Left ventricle myocardium inferior (tissue), 1 donor: Measurements from ENCODE around the gene KIF21A. TPM values are rescaled to one million over a fixed set of nuclear protein-coding genes. Genes with fewer than 3 reads are reported as not detected.
A peak's percentile ranks its signal among the peaks of the same experiment; 100 is the strongest.

Source experiments
- DNase-seq: peaks from one replicate; pipeline ENCODE4 v3.0.0-alpha.2; 2020
- H3K27ac ChIP-seq: fragments of 200-600 bp; replicated peaks from 2 replicates; pipeline ENCODE4 v1.8.0; 2021
- H3K27me3 ChIP-seq: fragments of 200-600 bp; 2 replicates; pipeline ENCODE4 v1.8.0; 2021; ENCODE audit warnings: low read depth
- H3K36me3 ChIP-seq: fragments of 200-600 bp; 2 replicates; pipeline ENCODE4 v1.8.0; 2021
- H3K4me1 ChIP-seq: fragments of 200-600 bp; 2 replicates; pipeline ENCODE4 v1.8.0; 2021
- H3K4me3 ChIP-seq: fragments of 200-600 bp; 2 replicates; pipeline ENCODE4 v1.8.0; 2021; ENCODE audit warnings: mild to moderate bottlenecking, moderate library complexity
- H3K9me3 ChIP-seq: fragments of 200-600 bp; replicated peaks from 2 replicates; pipeline ENCODE4 v1.8.0; 2021
- intact Hi-C: fragments of 100-400 bp; cut with micrococcal nuclease; formaldehyde crosslinking; loops from one replicate; pipeline ENCODE4 v1.11.0; 2022
- total RNA-seq: library from RNA; stranded (reverse); fragmentation: NEBNext Ultra II Directional; extraction: Animal tissue kit (Norgen Biotek cat#: 25700); gene quantifications from one replicate; pipeline ENCODE4 v1.2.1, GENCODE V29; 2021
- TF ChIP-seq, protein P1 (sequence below): fragments of 200-600 bp; IDR thresholded peaks from 2 replicates; pipeline ENCODE4 v1.8.0; 2021; ENCODE audit warnings: antibody characterized with exemption, mild to moderate bottlenecking, borderline replicate concordance
- donor health status: DM: no; HTN: yes; CAD: no; lungs with severe emphysema.

Gene KIF21A
- total RNA-seq, 1 donor from 2014 or later = 49.8 TPM

DNA sequence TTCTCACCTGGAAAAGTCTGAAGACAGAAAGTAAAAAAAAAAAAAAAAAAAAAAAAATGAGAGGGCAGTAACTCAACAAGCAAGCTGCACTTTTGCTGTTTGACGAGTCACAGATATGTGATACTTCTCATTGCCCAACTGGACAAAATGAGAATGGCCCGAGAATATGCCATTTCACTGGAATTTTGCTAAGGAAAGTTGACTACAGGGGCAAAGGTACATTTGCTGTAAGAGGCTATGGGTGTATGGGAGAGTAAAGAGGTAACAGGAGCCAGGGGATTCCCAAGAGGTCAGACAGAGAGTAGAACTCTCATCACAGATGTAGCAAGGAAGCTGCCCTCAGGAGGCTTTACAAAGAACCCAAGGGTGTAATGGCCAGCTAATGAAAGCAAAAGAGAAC lies 22.9 kb downstream of the KIF21A start:
- Histone ChIP-seq H3K4me1 (peaks cover 23% of the 10 kb centered on the region), H3K4me3 (no peak overlapping the region), H3K36me3 (no peaks in the 10 kb centered on the region), H3K9me3 (no peaks in the 10 kb centered on the region), H3K27me3 (no peaks in the 10 kb centered on the region), H3K27ac (no peak overlapping the region)
- intact Hi-C loops = no loop called here
- no peak for DNase-seq
- TF ChIP-seq, protein P1, sequence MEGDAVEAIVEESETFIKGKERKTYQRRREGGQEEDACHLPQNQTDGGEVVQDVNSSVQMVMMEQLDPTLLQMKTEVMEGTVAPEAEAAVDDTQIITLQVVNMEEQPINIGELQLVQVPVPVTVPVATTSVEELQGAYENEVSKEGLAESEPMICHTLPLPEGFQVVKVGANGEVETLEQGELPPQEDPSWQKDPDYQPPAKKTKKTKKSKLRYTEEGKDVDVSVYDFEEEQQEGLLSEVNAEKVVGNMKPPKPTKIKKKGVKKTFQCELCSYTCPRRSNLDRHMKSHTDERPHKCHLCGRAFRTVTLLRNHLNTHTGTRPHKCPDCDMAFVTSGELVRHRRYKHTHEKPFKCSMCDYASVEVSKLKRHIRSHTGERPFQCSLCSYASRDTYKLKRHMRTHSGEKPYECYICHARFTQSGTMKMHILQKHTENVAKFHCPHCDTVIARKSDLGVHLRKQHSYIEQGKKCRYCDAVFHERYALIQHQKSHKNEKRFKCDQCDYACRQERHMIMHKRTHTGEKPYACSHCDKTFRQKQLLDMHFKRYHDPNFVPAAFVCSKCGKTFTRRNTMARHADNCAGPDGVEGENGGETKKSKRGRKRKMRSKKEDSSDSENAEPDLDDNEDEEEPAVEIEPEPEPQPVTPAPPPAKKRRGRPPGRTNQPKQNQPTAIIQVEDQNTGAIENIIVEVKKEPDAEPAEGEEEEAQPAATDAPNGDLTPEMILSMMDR = no peak

DNA sequence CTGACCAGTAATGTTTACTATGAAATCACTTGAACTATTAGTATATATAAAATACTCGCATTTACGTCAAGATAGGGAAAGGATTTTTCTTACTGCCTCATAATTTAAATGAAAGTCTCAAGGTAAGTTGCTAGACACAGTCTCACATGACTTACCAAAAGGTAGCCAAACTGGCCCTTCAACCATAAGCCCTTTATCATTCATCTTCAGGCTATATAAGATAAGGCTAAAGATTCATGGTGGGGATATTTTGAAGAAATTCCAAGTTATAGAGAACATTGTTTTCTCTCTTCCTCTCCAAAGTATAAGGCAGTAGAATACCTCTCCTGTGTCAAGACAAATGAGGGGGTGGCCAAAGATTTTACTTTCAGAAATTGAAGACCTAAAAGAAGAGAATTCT lies 23.4 kb downstream of the KIF21A start:
- no peak for DNase-seq
- intact Hi-C loops = no loop called here
- TF ChIP-seq, protein P1 = no peak

DNA sequence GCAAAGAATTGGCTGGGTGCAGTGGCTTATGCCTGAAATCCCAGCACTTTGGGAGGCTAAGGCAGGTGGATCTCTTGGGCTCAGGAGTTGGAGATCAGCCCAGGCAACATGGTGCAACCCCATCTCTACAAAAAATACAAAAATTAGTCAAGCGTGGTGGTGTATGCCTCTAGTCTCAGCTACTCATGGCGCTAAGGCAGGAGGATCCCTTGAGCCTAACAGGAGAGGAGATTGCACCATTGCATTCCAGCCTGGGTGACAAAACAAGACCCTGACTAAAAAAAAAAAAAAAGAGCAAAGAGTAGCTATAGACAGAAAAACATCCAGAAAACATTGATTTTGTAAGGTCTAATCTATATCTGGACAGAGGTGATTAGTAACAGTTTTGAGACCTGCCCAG lies 25.0 kb downstream of the KIF21A start:
- H3K4me3 ChIP-seq = no peak overlapping the region
- TF ChIP-seq, protein P1 = no peak
- H3K36me3 ChIP-seq = no peaks in the 10 kb centered on the region
- H3K27ac ChIP-seq = no peak overlapping the region
- DNase-seq = no peak
- H3K27me3 ChIP-seq = no peaks in the 10 kb centered on the region
- peaks cover 22% of the 10 kb centered on the region for H3K4me1 ChIP-seq
- no peaks in the 10 kb centered on the region for H3K9me3 ChIP-seq
- intact Hi-C loops = no loop called here

More for the DNA sequence above, 23.4 kb downstream of the KIF21A start:
- no peaks in the 10 kb centered on the region for H3K36me3 ChIP-seq
- H3K27me3 ChIP-seq = no peaks in the 10 kb centered on the region
- no peak overlapping the region for H3K4me3 ChIP-seq
- H3K4me1 ChIP-seq = peaks cover 23% of the 10 kb centered on the region
- H3K27ac ChIP-seq = no peak overlapping the region
- H3K9me3 ChIP-seq = no peaks in the 10 kb centered on the region

DNA sequence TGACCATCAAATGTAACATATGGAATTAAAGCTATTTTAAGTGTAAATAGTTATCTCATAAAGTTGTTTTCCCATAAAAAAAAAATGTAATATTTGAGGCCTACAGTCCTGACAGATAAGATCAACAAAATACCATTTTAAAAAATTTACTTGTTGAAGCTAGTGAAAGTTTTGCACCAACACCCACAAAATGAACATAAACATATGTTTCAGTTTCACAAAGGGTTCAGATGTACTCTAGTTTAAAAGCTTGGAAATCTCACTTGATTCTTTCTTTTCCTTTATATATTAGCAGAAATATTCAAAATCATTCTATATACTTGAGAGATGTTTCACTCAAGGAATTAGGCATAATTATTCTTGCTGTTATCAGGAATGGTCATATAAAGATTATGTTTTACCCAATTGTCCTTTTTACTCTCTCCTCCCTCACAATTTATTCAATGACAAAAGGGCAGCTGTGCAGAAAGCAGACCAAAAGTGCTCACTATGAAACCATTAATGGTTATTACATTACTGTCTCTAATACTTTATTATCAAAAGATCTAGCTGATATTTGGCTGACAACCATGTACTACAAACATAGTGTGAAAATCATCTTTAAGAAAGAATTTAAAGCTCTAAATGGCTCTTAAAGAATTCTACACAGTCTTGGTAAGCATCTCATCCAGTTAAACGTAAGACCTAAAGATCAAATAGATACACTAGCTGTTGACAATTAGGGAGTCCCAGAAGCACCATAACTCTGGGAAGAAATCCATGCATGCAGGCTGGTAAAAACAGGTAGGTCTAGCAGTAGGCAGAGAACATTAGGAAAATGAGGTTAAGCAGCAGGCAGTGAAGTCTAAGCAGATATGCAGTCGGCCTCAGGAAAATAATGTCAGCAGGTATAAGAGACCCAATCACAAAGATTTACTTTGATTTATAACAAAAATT lies 28.8 kb downstream of the KIF21A start:
- peaks cover 11% of the 10 kb centered on the region for H3K36me3 ChIP-seq
- H3K4me3 ChIP-seq = no peak overlapping the region
- DNase-seq = no peak
- no peaks in the 10 kb centered on the region for H3K9me3 ChIP-seq
- intact Hi-C loops = no loop called here
- peaks cover 26% of the 10 kb centered on the region for H3K4me1 ChIP-seq
- peak overlapping the region; percentile 69 for H3K27ac ChIP-seq
- TF ChIP-seq, protein P1 = no peak
- H3K27me3 ChIP-seq = no peaks in the 10 kb centered on the region

DNA sequence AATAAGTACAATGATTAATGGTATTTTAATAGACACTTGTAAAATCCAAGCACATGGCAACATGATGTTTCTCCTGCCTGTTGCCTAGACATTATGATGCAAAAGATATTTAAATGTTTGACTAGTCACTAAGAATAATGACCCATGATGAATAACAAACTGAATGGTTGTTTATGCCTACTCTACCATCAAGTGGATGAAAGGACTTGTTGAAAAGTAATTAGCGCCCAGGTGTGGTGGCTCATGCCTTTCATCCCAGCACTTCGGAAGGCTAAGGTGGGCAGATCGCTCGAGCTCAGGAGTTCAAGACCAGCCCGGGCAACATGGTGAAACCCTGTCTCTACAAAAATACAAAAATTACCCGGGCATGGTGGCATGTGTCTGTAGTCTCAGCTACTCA lies 30.7 kb downstream of the KIF21A start:
- TF ChIP-seq, protein P1 = no peak
- Histone ChIP-seq H3K27me3 (no peaks in the 10 kb centered on the region), H3K4me1 (peaks cover 29% of the 10 kb centered on the region), H3K27ac (no peak overlapping the region), H3K9me3 (no peaks in the 10 kb centered on the region), H3K36me3 (peaks cover 11% of the 10 kb centered on the region), H3K4me3 (no peak overlapping the region)
- intact Hi-C loops = no loop called here
- DNase-seq = no peak
